Measurements from ENCODE around the gene CCDC88C. TPM values are rescaled to one million over a fixed set of nuclear protein-coding genes. Genes with fewer than 3 reads are reported as not detected.
"Not testable (repeated sequence)": the region's sequence is repeated elsewhere in the genome, so short reads cannot be mapped to it uniquely, and the experiment has no call there.

CCDC88C gene
- total and polyA plus RNA-seq, 9 donors: 7.4 to 13.1 (median 12.1) TPM

DNA sequence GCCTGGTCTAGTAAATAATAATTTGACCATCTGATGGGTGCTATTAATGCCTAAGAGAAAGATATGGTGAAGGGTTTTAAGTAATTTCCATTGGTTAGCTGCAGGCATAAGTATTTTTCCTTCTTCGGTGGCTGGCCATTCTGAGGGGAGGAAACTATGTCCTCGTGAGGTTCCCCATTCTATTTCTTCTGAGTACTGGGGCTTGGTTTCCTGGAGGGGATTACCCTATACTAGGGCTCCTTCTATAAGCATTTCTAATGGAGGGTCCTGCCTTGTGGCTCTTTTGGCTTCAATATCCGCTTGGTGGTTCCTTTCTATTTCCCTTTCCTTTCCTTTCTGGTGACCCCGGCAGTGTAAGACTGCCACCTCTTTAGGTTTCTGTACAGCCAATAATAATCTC lies 191.3 kb downstream of the CCDC88C start:
- H3K27me3 ChIP-seq (ENCODE audit: control insufficient read depth, insufficient read depth, low read length); H3K27ac ChIP-seq (ENCODE audit: low read length); H3K4me3 ChIP-seq (ENCODE audit: low read length); DNase-seq; H3K4me1 ChIP-seq (ENCODE audit: control insufficient read depth, insufficient read depth, low read length); H3K9me3 ChIP-seq (replicated peaks; ENCODE audit: control insufficient read depth, low read depth, low read length): not testable (repeated sequence)
- peaks cover 21% of the 10 kb centered on the region for H3K36me3 ChIP-seq (ENCODE audit: control insufficient read depth, insufficient read depth, low read length)
- no CpG with 5 or more reads among the region's 4 CpGs for WGBS (ENCODE audit: insufficient coverage)

DNA sequence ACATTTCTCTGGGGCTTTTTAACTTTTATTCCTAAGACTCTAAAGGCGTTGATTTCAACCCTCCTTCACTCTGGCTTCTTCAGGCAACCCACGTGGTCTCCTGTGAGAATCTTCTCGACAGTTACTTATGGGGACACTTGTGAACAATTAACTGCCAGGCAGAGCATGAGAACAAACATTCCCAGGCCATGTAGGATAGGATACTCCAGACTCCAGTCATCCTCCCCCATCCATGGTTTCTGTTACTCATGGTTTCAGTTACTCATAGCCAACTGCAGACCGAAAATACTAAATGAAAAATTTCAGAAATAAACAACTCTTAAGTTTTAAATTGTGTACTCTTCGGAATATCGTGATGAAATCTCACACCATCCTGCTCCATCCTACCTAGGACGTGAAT lies 192.6 kb downstream of the CCDC88C start:
- H3K36me3 ChIP-seq (ENCODE audit: control insufficient read depth, insufficient read depth, low read length): peaks cover 25% of the 10 kb centered on the region
- no peaks in the 10 kb centered on the region for H3K9me3 ChIP-seq (replicated peaks; ENCODE audit: control insufficient read depth, low read depth, low read length)
- no peak for DNase-seq
- H3K4me3 ChIP-seq (ENCODE audit: low read length): no peak overlapping the region
- H3K27ac ChIP-seq (ENCODE audit: low read length): no peak overlapping the region
- 96% methylated on average over 6 of the region's 7 CpGs for WGBS (ENCODE audit: insufficient coverage)
- no peaks in the 10 kb centered on the region for H3K27me3 ChIP-seq (ENCODE audit: control insufficient read depth, insufficient read depth, low read length)
- no peaks in the 10 kb centered on the region for H3K4me1 ChIP-seq (ENCODE audit: control insufficient read depth, insufficient read depth, low read length)

DNA sequence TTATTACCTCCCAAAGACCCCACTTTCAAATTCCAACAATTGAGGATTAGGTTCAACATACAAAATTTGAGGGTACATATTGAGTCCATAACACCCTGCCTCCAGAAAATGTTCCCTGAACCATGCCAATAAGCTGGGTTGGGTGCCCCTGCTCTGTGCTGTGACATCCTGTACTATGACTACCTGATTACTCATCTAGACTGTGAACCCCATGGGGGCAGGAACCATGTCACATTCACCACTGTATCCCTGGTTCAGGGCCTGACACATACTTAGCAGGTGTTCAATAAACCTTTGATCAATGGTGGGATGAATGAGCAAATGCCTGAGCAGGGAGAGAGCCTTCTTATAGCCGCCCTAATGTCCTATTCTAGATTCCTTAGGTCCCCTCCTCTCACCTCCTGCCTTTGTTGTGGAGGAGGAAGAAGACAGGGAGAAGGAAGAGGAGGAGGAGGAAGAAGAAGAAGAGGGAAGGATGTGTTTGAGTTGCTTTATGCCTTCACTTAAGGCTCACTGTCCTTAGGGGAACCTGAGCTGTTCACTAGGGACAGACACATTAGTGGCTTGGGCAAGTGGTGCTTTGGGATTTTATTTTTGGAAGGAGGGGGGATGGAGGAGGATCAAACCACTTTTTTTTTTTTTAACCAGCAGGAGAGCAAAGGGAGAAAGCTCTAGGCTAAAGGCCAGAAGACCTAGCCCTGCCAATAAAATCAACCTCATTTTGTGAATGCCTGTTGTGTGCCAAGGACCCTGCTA lies 194.4 kb downstream of the CCDC88C start:
- no peak overlapping the region for H3K27ac ChIP-seq (ENCODE audit: low read length)
- DNase-seq: no peak
- H3K4me3 ChIP-seq (ENCODE audit: low read length): no peak overlapping the region
- no peaks in the 10 kb centered on the region for H3K9me3 ChIP-seq (replicated peaks; ENCODE audit: control insufficient read depth, low read depth, low read length)
- H3K27me3 ChIP-seq (ENCODE audit: control insufficient read depth, insufficient read depth, low read length): no peaks in the 10 kb centered on the region
- peaks cover 19% of the 10 kb centered on the region for H3K36me3 ChIP-seq (ENCODE audit: control insufficient read depth, insufficient read depth, low read length)
- no peaks in the 10 kb centered on the region for H3K4me1 ChIP-seq (ENCODE audit: control insufficient read depth, insufficient read depth, low read length)
- WGBS (ENCODE audit: insufficient coverage): no CpG with 5 or more reads among the region's 1 CpG

Other genes starting within 250 kb of the CCDC88C start
- 0.35 TPM for gene GPR68, start 173.1 kb downstream of the CCDC88C start, total RNA-seq
- under 1 TPM; 0.42 to 0.83 (median 0.68) TPM for gene GPR68, start 173.1 kb downstream of the CCDC88C start, polyA plus RNA-seq (ENCODE audit: insufficient read depth in 1 of 8, insufficient read length in 8 of 8, low replicate concordance in 1 of 8)
- 69.0 TPM for gene PPP4R3A, start 92.5 kb upstream of the CCDC88C start, total RNA-seq
- gene PPP4R3A, start 92.5 kb upstream of the CCDC88C start, polyA plus RNA-seq (ENCODE audit: insufficient read depth in 1 of 8, insufficient read length in 8 of 8, low replicate concordance in 1 of 8): 10 to 100 TPM; 54.5 to 76.0 (median 68.2) TPM

All from muscle of leg (tissue), 11 donors.